ENCODE data around the gene CASTOR2. TPM values are rescaled to one million over a fixed set of nuclear protein-coding genes. Genes with fewer than 3 reads are reported as not detected.
"Not testable (repeated sequence)": the region's sequence is repeated elsewhere in the genome, so short reads cannot be mapped to it uniquely, and the experiment has no call there.

Gene CASTOR2
- total and polyA plus RNA-seq, 11 donors, result 9.6 to 180 (median 27.7) TPM

DNA sequence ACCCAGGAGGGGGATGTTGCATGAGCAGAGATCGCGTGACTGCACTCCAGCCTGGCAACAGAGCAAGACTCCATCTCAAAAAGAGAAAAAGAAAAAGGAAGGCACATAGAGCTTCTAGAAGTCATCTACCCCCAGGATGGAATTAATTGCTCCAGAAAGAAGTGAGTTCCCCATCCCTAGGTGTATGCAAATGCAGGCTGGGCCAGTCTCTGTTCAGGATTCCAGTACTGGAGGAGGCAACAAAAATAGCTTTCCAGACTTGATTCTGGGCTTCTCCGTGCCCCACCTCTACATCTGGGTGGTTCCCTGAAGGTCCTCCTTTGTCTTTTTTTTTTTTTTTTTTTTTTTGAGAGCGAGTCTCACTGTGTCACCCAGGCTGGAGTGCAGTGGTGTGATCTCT, 28.6 kb downstream of the CASTOR2 start:
- H3K36me3 ChIP-seq, result no peaks in the 10 kb centered on the region
- TF ChIP-seq, protein P1, sequence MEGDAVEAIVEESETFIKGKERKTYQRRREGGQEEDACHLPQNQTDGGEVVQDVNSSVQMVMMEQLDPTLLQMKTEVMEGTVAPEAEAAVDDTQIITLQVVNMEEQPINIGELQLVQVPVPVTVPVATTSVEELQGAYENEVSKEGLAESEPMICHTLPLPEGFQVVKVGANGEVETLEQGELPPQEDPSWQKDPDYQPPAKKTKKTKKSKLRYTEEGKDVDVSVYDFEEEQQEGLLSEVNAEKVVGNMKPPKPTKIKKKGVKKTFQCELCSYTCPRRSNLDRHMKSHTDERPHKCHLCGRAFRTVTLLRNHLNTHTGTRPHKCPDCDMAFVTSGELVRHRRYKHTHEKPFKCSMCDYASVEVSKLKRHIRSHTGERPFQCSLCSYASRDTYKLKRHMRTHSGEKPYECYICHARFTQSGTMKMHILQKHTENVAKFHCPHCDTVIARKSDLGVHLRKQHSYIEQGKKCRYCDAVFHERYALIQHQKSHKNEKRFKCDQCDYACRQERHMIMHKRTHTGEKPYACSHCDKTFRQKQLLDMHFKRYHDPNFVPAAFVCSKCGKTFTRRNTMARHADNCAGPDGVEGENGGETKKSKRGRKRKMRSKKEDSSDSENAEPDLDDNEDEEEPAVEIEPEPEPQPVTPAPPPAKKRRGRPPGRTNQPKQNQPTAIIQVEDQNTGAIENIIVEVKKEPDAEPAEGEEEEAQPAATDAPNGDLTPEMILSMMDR (IDR thresholded peaks at IDR 0.05), result no peak
- no peak for ATAC-seq
- H3K4me3 ChIP-seq, result no peak overlapping the region
- WGBS, 4 donors, result 81 to 87% (median 83%) methylated on average over 4 of the region's 4 CpGs
- peaks cover 0 to 28% (median 5%) of the 10 kb centered on the region in 12 donors for H3K4me1 ChIP-seq
- intact Hi-C loops (cut with DNase I), result no loop called here
- no peaks in the 10 kb centered on the region for H3K27me3 ChIP-seq
- H3K9me3 ChIP-seq, result no peaks in the 10 kb centered on the region
- no peak for DNase-seq
- peak overlapping the region in 6 of 12 donors; percentile 54 to 79 (median 62) for H3K27ac ChIP-seq

DNA sequence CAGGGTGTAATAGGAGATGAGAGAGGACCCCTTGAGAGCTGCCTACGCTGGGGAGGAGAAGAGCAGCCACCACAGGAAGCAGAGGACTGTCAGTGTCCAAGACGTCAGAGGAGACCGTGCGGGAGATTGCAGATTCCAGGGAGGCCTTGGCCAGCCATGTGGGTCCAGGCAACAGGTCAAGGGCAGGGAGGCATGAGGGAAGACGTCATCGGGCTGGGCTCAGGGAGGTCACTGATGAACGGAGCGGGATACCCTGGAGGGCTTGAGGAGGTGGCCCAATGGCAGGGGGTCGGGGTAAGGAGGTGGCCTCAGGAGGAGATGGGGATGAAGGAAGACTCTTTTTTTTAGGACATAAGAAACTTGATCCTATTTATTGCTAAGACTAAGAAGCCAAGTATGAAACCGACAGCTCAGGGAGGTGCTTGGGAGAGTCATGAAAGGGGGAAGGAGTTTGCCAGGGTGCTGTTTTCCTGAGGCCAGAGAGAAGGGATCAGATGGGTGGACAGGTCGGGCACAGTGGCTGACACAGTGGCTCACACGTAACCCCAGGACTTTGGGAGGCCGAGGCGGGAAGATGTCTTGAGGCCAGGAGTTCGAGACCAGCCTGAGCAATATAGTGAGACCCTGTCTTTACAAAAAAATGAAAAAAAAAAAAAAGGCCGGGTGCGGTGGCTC, 30.5 kb downstream of the CASTOR2 start:
- peak in 2 of 4 donors; percentile 15 to 31 for ATAC-seq
- H3K36me3 ChIP-seq; DNase-seq; H3K4me3 ChIP-seq; H3K27me3 ChIP-seq; H3K9me3 ChIP-seq; intact Hi-C loops (cut with DNase I): not testable (repeated sequence)
- 83 to 87% (median 84%) methylated on average over 16 to 17 of the region's 17 CpGs for WGBS, 4 donors
- Histone ChIP-seq H3K27ac (peak overlapping the region in 8 of 12 donors; percentile 0 to 79 (median 62)), H3K4me1 (peaks cover 0 to 28% (median 5%) of the 10 kb centered on the region in 12 donors)

DNA sequence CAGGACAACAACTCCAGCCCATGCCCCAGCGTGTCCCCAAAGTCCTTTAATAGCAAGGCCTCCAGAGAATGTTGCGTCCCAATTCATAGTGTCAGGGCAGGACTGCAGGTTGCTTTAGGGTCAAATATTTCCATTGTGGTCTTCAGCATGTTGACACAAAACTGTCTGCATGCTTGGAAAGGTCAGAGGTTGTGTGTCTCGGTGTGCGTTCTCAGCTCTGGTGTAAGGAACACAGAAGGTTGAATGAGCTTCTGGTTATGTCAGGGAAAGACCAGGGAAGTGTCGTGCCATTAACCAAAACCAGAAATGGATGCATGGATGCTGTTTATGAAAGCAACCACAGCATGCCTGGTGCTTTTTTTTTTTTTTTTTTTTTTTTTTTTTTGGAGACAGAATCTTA, 31.9 kb downstream of the CASTOR2 start:
- ATAC-seq, result not testable (repeated sequence)

DNA sequence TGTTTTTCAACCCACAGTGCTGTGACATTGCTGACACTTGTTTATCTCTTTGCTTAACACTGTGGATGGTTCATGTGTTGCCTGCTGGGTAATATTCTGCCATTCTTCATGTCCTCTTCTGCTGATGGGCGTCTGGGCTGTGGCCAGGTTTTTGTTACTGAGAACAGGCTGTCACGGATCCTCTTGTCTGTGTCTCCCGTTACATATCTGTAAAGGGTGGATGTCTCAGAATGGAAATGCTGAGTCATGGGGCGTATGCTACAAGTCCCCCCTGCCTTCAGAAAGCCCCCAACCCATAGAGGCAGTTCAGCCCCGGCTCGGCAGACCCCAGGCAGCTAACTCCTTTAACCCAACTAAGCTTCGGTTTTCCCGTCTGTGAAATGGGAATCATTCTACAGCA, 33.3 kb downstream of the CASTOR2 start:
- H3K9me3 ChIP-seq; H3K27me3 ChIP-seq; H3K36me3 ChIP-seq; H3K4me3 ChIP-seq; intact Hi-C loops (cut with DNase I): not testable (repeated sequence)
- Histone ChIP-seq H3K27ac (peak overlapping the region in 10 of 12 donors; percentile 43 to 74 (median 62)), H3K4me1 (peaks cover 0 to 32% (median 6%) of the 10 kb centered on the region in 12 donors)
- peak; percentile 76 to 83 (median 78) for ATAC-seq
- DNase-seq, result peak; percentile 59 to 85 (median 73)
- 47 to 62% (median 57%) methylated on average over 3 to 8 of the region's 8 CpGs for WGBS, 4 donors

More for the DNA sequence above, 31.9 kb downstream of the CASTOR2 start:
- DNase-seq; intact Hi-C loops (cut with DNase I); H3K9me3 ChIP-seq; H3K4me3 ChIP-seq; H3K36me3 ChIP-seq; H3K27me3 ChIP-seq: not testable (repeated sequence)
- 41 to 65% (median 55%) methylated on average over 5 of the region's 5 CpGs for WGBS, 4 donors
- Histone ChIP-seq H3K27ac (peak overlapping the region in 6 of 12 donors; percentile 5 to 73 (median 52)), H3K4me1 (peaks cover 0 to 32% (median 6%) of the 10 kb centered on the region in 12 donors)

DNA sequence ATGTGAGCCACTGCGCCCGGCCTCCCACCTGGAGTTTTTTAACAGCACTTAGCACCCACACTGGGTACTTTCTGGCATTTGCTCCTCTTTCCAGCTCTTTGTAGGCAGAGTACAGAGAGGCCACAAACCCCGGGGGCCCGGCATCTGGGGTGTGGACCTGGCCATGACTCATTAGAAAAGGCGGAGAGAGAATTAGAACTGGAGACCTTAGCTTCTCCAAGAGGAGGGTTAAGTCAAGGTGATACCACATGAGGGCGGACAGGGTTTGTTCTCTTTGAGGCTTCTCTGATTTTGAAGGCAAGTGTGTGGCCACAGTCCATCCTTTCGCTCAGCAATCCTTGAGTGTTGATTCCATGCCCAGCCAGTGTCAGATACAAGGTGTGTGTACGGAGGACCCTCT, 36.9 kb downstream of the CASTOR2 start:
- H3K36me3 ChIP-seq; H3K4me3 ChIP-seq; intact Hi-C loops (cut with DNase I); DNase-seq; H3K27me3 ChIP-seq; ATAC-seq; H3K9me3 ChIP-seq: not testable (repeated sequence)
- peak overlapping the region in 4 of 12 donors; percentile 11 to 60 (median 48) for H3K27ac ChIP-seq
- 91 to 96% (median 93%) methylated on average over 8 of the region's 8 CpGs for WGBS, 4 donors
- peaks cover 0 to 16% (median 2%) of the 10 kb centered on the region in 12 donors for H3K4me1 ChIP-seq

DNA sequence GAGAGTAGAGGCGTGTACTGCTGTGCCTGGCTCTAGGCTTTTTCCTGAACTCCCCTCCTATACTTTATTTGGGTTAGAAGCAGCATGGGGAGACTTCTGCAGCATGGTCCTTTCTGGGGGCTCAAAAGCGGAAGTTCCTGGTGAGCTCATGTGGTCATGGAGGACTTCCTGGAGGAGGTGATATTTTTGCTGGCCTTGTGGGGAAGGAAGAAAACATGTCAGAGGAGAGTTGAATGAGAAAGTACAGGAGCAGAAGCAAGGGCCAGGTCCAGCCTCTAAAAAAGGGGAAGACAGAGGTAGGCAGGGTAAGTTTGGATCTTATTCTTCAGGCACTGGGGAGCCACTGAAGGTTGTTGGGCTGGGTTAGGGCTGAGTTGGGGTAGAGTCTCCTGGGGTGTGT, 45.5 kb downstream of the CASTOR2 start:
- H3K27me3 ChIP-seq, result no peaks in the 10 kb centered on the region
- intact Hi-C loops (cut with DNase I), result no loop called here
- H3K4me3 ChIP-seq, result no peak overlapping the region
- peaks cover 0 to 8% (median 0%) of the 10 kb centered on the region in 9 donors for H3K36me3 ChIP-seq
- no peaks in the 10 kb centered on the region for H3K9me3 ChIP-seq
- 94 to 97% (median 95%) methylated on average over 2 of the region's 2 CpGs for WGBS, 4 donors
- TF ChIP-seq, protein P1 (IDR thresholded peaks at IDR 0.05), result no peak
- H3K27ac ChIP-seq, result no peak overlapping the region
- DNase-seq, result no peak
- H3K4me1 ChIP-seq, result peaks cover 0 to 6% (median 0%) of the 10 kb centered on the region in 12 donors
- ATAC-seq, result no peak
